HepG2 (cell line): Measurements from ENCODE around the gene EVA1A. TPM values are rescaled to one million over a fixed set of nuclear protein-coding genes. Genes with fewer than 3 reads are reported as not detected.
A peak's percentile ranks its signal among the peaks of the same experiment; 100 is the strongest.

Experiments used
- AGO2 ChIP-seq: fragments of 200-400 bp; formaldehyde crosslinking; optimal IDR thresholded peaks from 2 replicates; pipeline ENCODE3; 2017; ENCODE audit warnings: mild to moderate bottlenecking, low read depth, low read length, moderate library complexity
- EED ChIP-seq: sonication (generic); formaldehyde crosslinking; IDR thresholded peaks from 2 replicates; pipeline ENCODE4 v1.5.0; 2020; ENCODE audit warnings: mild to moderate bottlenecking, missing genetic modification reagents
- ISX ChIP-seq: sonication (generic); formaldehyde crosslinking; conservative IDR thresholded peaks from 2 replicates; pipeline ENCODE4 v1.5.0; 2020; ENCODE audit warnings: missing genetic modification reagents
- PATZ1 ChIP-seq: sonication (generic); formaldehyde crosslinking; IDR thresholded peaks from 2 replicates; pipeline ENCODE4 v1.4.0; 2020; ENCODE audit warnings: missing genetic modification reagents
- PHF8 ChIP-seq: sonication (generic); formaldehyde crosslinking; IDR thresholded peaks from 2 replicates; pipeline ENCODE4 v1.5.0; 2020; ENCODE audit warnings: missing genetic modification reagents
- PRDM10 ChIP-seq: sonication (generic); formaldehyde crosslinking; IDR thresholded peaks from 2 replicates; pipeline ENCODE4 v1.4.0; 2020; ENCODE audit warnings: low read depth, missing genetic modification reagents
- SNRNP70 ChIP-seq: fragments of 200-400 bp; formaldehyde crosslinking; IDR thresholded peaks from 2 replicates; pipeline ENCODE4 v1.6.1; 2017; ENCODE audit warnings: mild to moderate bottlenecking, low read depth, low read length, moderate library complexity
- TAF1 ChIP-seq: sonication (generic); formaldehyde crosslinking; IDR thresholded peaks from 2 replicates; pipeline ENCODE4 v1.4.0; 2020; ENCODE audit warnings: missing genetic modification reagents
- YY1 ChIP-seq: IDR thresholded peaks from 2 replicates; pipeline ENCODE4 v1.6.1; 2011; ENCODE audit warnings: low read length, low read depth, moderate library complexity, mild to moderate bottlenecking; ENCODE audit not compliant: insufficient read depth, insufficient replicate concordance
- ZBTB2 ChIP-seq: sonication (generic); formaldehyde crosslinking; IDR thresholded peaks from 2 replicates; pipeline ENCODE4 v1.8.0; 2022; ENCODE audit warnings: low read depth, missing genetic modification reagents
- ZMAT3 ChIP-seq: sonication (generic); formaldehyde crosslinking; conservative IDR thresholded peaks from 2 replicates; pipeline ENCODE4 v1.7.0; 2021; ENCODE audit warnings: missing genetic modification reagents
- ZNF180 ChIP-seq: sonication (generic); formaldehyde crosslinking; IDR thresholded peaks from 2 replicates; pipeline ENCODE4 v1.4.0; 2020; ENCODE audit warnings: low read depth, missing genetic modification reagents, borderline replicate concordance
- ZNF329 ChIP-seq: sonication (generic); formaldehyde crosslinking; IDR thresholded peaks from 2 replicates; pipeline ENCODE4 v1.9.0; 2021; ENCODE audit warnings: low read depth, mild to moderate bottlenecking, missing genetic modification reagents
- ZSCAN22 ChIP-seq: sonication (generic); formaldehyde crosslinking; IDR thresholded peaks from 2 replicates; pipeline ENCODE4 v1.4.0; 2020; ENCODE audit warnings: mild to moderate bottlenecking, missing genetic modification reagents
- polyA plus RNA-seq, 8 experiments: library from polyadenylated mRNA; depleted of rRNA in 3 of 8; stranded (reverse) in 7 of 8; unstranded in 1 of 8; fragments of >200 nt; fragmentation: Illumina TruSeq in 4 of 8; extraction: Trizol in 4 of 8; gene quantifications; 2 replicates each; pipeline versions ENCODE4 v1.2.1 to v1.2.3, GENCODE V29; 2011 to 2016; ENCODE audit warnings: low read depth in 4 of 8, missing spikeins in 1 of 8, mixed read lengths in 1 of 8; ENCODE audit not compliant: insufficient read depth in 1 of 8
- total RNA-seq, 5 experiments: library from RNA; depleted of rRNA; stranded (reverse); fragments of >200 nt; fragmentation: Illumina TruSeq; extraction: Trizol; gene quantifications; 2 replicates each; pipeline ENCODE4 v1.2.3, GENCODE V29; 2016; ENCODE audit warnings: low read depth in 1 of 5
- TF ChIP-seq, protein P1 (sequence below): sonication (generic); formaldehyde crosslinking; IDR thresholded peaks from 2 replicates; pipeline ENCODE4 v1.4.0; 2020; ENCODE audit warnings: missing genetic modification reagents
- TF ChIP-seq, protein P2 (sequence below): sonication (generic); formaldehyde crosslinking; IDR thresholded peaks from 2 replicates; pipeline ENCODE4 v1.5.0; 2020; ENCODE audit warnings: mild to moderate bottlenecking, missing genetic modification reagents

The EVA1A gene
- total and polyA plus RNA-seq, 2 of the 13 experiments (the other 11 are each of a cell fraction or from before 2014, with no cell fraction given): 57.5 to 57.8 TPM

DNA sequence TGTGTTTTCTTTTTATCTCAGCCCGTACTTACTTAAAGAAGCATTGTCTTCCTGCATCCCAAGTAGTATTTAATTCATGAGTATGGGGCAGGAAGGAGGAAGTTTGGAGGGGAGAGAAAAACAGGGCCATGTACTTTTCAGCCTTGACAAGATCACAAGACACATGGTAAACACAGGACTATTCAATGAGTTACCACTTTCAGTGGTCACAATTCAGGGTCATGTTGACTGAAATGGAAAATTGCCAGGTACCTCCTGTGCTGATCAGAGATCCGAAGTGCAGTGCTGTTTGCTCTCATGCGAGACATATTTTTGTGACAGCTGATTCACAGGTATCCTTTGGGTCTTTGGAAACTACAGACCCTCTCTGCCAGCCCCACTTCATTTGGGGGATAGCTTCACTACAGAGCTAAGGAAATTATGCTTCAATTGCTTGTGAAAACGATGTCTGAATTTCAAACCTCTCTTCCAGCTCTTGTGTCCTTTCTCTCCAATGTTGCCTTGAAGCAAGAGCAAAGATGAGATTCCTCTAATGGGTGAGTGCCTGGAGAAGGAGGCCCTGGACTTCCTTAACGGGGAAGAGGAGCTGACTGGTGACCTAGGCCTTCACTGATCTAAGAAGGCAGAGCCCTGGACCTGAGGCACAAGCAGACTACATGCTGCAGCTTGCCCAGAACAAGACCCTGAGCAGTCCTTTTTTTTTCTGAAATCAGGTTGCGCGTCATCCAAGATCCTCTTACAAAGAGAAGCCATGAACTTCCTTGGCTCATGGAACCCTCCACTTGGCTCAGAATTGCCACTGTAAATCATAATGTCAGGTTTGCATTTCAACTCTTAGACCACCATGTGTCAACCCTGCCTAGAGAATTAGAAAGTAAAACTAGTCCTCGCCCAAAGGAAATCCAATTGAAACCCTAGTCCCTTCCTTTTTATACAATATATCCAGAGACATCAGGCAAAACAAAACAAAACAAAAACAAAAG lies 44.1 kb downstream of the EVA1A start (continued):
- TF ChIP-seq, protein P1, sequence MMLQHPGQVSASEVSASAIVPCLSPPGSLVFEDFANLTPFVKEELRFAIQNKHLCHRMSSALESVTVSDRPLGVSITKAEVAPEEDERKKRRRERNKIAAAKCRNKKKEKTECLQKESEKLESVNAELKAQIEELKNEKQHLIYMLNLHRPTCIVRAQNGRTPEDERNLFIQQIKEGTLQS (CRISPR knock-in tag): peak; percentile 34; the same call in 1 of the 2 replicates
- TF ChIP-seq TAF1 (CRISPR knock-in tag) (peak; percentile 47; the same call in 1 of the 2 replicates), PATZ1 (peak; percentile 86), PHF8 (CRISPR knock-in tag) (peak; percentile 41; the same call in 1 of the 2 replicates), ZNF180 (CRISPR knock-in tag) (no peak), PRDM10 (CRISPR knock-in tag) (peak; percentile 89), EED (CRISPR knock-in tag) (no peak), SNRNP70 (no peak), ZMAT3 (CRISPR knock-in tag) (peak; percentile 87), ZNF329 (CRISPR knock-in tag) (0 out of 2 replicates have a peak, but pooled peaks have one; percentile 73), YY1 (peak; percentile 31), ZBTB2 (CRISPR knock-in tag) (no peak), AGO2 (peak; percentile 36), ISX (no peak), ZSCAN22 (CRISPR knock-in tag) (no peak)
- TF ChIP-seq, protein P2, sequence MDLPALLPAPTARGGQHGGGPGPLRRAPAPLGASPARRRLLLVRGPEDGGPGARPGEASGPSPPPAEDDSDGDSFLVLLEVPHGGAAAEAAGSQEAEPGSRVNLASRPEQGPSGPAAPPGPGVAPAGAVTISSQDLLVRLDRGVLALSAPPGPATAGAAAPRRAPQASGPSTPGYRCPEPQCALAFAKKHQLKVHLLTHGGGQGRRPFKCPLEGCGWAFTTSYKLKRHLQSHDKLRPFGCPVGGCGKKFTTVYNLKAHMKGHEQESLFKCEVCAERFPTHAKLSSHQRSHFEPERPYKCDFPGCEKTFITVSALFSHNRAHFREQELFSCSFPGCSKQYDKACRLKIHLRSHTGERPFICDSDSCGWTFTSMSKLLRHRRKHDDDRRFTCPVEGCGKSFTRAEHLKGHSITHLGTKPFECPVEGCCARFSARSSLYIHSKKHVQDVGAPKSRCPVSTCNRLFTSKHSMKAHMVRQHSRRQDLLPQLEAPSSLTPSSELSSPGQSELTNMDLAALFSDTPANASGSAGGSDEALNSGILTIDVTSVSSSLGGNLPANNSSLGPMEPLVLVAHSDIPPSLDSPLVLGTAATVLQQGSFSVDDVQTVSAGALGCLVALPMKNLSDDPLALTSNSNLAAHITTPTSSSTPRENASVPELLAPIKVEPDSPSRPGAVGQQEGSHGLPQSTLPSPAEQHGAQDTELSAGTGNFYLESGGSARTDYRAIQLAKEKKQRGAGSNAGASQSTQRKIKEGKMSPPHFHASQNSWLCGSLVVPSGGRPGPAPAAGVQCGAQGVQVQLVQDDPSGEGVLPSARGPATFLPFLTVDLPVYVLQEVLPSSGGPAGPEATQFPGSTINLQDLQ: peak; percentile 93
